GM23248 (cell line): ENCODE measurements around the gene RERE.

Experiments used
- EZH2 ChIP-seq: fragments of 200-600 bp; sonication (generic); IDR thresholded peaks from 2 replicates; pipeline ENCODE4 v1.6.1; 2018; ENCODE audit warnings: antibody characterized with exemption, mild to moderate bottlenecking; ENCODE audit not compliant: insufficient read depth, poor library complexity, severe bottlenecking
- EZH2phosphoT487 ChIP-seq: fragments of 200-600 bp; sonication (generic); IDR thresholded peaks from 2 replicates; pipeline ENCODE4 v1.6.1; 2018; ENCODE audit warnings: antibody characterized with exemption, moderate library complexity, mild to moderate bottlenecking, low read depth; ENCODE audit not compliant: insufficient read depth

GRCh38 chr1:8796812-8797211 is 20.6 kb downstream of the RERE start:
- TF ChIP-seq EZH2 (no peak), EZH2phosphoT487 (no peak)
